Measurements from ENCODE around the gene FBXL16.

- TF ChIP-seq CTCF (IDR thresholded peaks at IDR 0.05; ENCODE audit: poor library complexity, severe bottlenecking) (no peak), EZH2 (IDR thresholded peaks at IDR 0.05; ENCODE audit: borderline replicate concordance, insufficient read depth, low read length, poor library complexity, severe bottlenecking) (no peak), POLR2AphosphoS5 (IDR thresholded peaks at IDR 0.05) (no peak), SMC3 (conservative IDR thresholded peaks at IDR 0.05; ENCODE audit: poor library complexity) (no peak)
These were observed 35.9 kb downstream of the FBXL16 start for GRCh38 chr16:669666-670065.
